Mucosa of descending colon (tissue), 3 donors: ENCODE results near the gene SLC25A11. TPM values are rescaled to one million over a fixed set of nuclear protein-coding genes. Genes with fewer than 3 reads are reported as not detected.

ENCODE experiments used
- ATAC-seq: fragments of 200-7000 bp; cut with Tn5 transposase; one replicate; pipeline ENCODE4 v1.9.1; 2020; ENCODE audit warnings: mild to moderate bottlenecking, moderate library complexity
- DNase-seq, 3 donors: peaks; one replicate each; pipeline ENCODE4 v3.0.0-alpha.2; 2020
- H3K36me3 ChIP-seq: fragments of 200-600 bp; one replicate; pipeline ENCODE4 v1.8.0; 2021; ENCODE audit warnings: low read depth, mild to moderate bottlenecking
- H3K4me1 ChIP-seq: fragments of 200-600 bp; one replicate; pipeline ENCODE4 v1.8.0; 2021; ENCODE audit warnings: low read depth, mild to moderate bottlenecking
- H3K4me3 ChIP-seq: fragments of 200-600 bp; one replicate; pipeline ENCODE4 v1.8.0; 2021; ENCODE audit warnings: mild to moderate bottlenecking
- H3K9me3 ChIP-seq: fragments of 200-600 bp; one replicate; pipeline ENCODE4 v1.8.0; 2021; ENCODE audit warnings: mild to moderate bottlenecking
- intact Hi-C, 2 donors: fragments of 100-400 bp; cut with DNase I in 1 of 2; cut with micrococcal nuclease in 1 of 2; formaldehyde crosslinking; loops; one replicate each; pipeline versions ENCODE4 v1.11.0 to v1.11.1; 2022; cut with DNase I, micrococcal nuclease
- total RNA-seq, 3 donors: library from RNA; stranded (reverse); fragmentation: NEBNext Ultra II Directional in 2 of 3; extraction: Animal tissue kit (Norgen Biotek cat#: 25700) in 2 of 3; gene quantifications; one replicate each; pipeline versions ENCODE4 v1.2.1 to v1.2.4, GENCODE V29; 2021 to 2023
- TF ChIP-seq, protein P1 (sequence below): fragments of 200-600 bp; IDR thresholded peaks from one replicate; pipeline ENCODE4 v1.8.0; 2022; ENCODE audit warnings: antibody characterized with exemption, mild to moderate bottlenecking
- donor health status: DM: no; HTN: no; CAD: no; lungs with moderate emphysema.
- donor health status: DM: no; HTN: no; CAD: no.
- donor health status: DM: no; HTN: yes; CAD: no.

The SLC25A11 gene
- total RNA-seq, 3 donors from 2014 or later = 68.4 to 87.2 (median 72.8) TPM

DNA sequence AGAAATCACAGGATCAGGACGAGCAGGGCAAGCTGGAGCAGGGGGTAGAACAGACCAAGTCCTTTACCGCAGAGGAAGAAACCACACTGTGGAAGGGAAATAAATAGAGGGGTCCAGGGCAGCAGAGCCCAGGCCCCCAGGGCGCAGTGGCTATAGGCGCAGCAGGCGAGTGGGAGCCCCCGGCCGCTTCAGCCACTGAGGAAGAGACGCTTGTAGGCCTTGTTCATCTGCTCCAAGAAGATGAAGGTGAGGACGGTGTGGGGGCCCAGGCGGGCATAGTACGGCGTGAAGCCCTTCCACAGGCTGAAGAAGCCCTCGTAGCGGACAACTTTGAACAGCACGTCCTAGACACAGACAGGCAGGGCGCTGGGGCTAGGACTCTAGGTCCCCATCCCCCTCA, 2.3 kb downstream of the SLC25A11 start:
- peaks cover 31% of the 10 kb centered on the region for H3K4me1 ChIP-seq
- TF ChIP-seq, protein P1, sequence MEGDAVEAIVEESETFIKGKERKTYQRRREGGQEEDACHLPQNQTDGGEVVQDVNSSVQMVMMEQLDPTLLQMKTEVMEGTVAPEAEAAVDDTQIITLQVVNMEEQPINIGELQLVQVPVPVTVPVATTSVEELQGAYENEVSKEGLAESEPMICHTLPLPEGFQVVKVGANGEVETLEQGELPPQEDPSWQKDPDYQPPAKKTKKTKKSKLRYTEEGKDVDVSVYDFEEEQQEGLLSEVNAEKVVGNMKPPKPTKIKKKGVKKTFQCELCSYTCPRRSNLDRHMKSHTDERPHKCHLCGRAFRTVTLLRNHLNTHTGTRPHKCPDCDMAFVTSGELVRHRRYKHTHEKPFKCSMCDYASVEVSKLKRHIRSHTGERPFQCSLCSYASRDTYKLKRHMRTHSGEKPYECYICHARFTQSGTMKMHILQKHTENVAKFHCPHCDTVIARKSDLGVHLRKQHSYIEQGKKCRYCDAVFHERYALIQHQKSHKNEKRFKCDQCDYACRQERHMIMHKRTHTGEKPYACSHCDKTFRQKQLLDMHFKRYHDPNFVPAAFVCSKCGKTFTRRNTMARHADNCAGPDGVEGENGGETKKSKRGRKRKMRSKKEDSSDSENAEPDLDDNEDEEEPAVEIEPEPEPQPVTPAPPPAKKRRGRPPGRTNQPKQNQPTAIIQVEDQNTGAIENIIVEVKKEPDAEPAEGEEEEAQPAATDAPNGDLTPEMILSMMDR = no peak
- ATAC-seq (no peak), DNase-seq (peak in 1 of 3 donors; percentile 49)
- no peaks in the 10 kb centered on the region for H3K36me3 ChIP-seq
- H3K4me3 ChIP-seq = no peak overlapping the region
- intact Hi-C loops = no loop called here
- no peaks in the 10 kb centered on the region for H3K9me3 ChIP-seq

DNA sequence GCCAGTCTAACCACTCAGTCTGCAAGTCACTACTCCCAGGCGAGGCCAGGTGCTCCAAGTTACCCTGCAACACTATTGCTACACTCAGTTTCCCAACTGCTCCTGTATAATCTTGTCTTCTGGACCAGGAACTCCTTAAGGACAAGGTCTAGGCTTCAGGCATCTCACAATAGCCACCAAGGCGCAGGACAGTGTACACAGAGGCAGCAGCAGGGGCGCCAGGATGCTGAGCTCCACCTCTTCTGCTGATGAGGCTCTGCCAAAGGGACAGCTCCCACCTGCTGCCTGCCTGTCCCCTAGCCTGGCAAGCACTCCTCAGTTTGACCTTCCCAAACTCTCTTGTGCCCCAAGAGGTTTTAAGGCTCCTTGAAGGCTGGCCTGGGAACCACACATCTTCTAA, 3.4 kb downstream of the SLC25A11 start:
- intact Hi-C loops = no loop called here
- ATAC-seq (no peak), DNase-seq (peak in 1 of 3 donors; percentile 12)
- Histone ChIP-seq H3K4me3 (no peak overlapping the region), H3K4me1 (peaks cover 25% of the 10 kb centered on the region), H3K36me3 (no peaks in the 10 kb centered on the region), H3K9me3 (no peaks in the 10 kb centered on the region)
- TF ChIP-seq, protein P1 = no peak

DNA sequence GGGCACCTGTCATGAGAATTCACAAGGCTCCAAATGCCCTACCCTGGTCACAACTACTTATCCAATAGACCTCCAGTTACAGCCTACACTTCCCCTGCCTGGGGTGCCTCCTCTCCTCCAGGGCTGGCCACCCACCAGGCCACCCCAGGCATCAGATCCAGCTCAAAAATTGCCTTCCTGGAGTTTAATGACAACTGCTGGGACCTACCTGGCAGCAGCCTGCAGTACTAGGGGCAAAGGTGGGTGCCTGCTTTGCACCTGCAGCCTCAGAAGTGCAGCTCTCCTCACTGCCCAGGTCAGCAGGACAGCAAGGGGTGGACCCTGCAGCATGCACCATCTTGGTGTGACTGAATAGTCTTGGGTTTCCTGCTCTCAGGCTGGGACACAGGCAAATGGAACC, 4.2 kb downstream of the SLC25A11 start:
- TF ChIP-seq, protein P1 = no peak
- no peaks in the 10 kb centered on the region for H3K36me3 ChIP-seq
- no peak for ATAC-seq
- H3K9me3 ChIP-seq = no peaks in the 10 kb centered on the region
- peak in 2 of 3 donors; percentile 11 to 22 for DNase-seq
- intact Hi-C loops = no loop called here
- H3K4me1 ChIP-seq = peaks cover 17% of the 10 kb centered on the region
- no peak overlapping the region for H3K4me3 ChIP-seq

DNA sequence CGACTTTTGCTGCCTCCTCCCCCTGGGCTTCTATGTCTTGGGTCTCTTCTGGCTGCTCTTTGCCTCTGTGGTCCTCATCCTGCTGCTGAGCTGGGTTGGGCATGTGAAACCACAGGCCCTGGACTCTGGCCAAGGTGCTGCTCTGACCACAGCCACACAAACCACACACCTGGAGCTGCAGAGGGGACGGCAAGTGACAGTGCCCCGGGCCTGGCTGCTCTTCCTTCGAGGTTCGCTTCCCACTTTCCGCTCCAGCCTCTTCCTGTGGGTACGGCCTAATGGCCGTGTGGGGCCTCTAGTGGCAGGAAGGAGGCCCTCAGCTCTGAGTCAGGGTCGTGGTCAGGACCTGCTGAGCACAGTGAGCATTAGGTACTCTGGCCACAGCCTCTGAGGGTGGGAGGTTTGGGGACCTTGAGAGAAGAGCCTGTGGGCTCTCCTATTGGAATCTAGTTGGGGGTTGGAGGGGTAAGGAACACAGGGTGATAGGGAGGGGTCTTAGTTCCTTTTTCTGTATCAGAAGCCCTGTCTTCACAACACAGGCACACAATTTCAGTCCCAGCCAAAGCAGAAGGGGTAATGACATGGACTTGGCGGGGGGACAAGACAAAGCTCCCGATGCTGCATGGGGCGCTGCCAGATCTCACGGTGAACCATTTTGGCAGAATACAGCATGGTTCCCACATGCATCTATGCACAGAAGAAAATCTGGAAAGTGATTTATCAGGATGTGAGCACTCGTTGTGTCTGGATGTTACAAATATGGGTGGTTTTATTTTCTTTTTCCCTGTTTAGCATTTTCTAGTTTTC, 5.5 kb downstream of the SLC25A11 start:
- TF ChIP-seq, protein P1 = no peak
- no peak overlapping the region for H3K4me3 ChIP-seq
- ATAC-seq (peak; percentile 39), DNase-seq (peak; percentile 57 to 65 (median 64))
- intact Hi-C loops = no loop called here
- no peaks in the 10 kb centered on the region for H3K9me3 ChIP-seq
- no peaks in the 10 kb centered on the region for H3K36me3 ChIP-seq
- peaks cover 17% of the 10 kb centered on the region for H3K4me1 ChIP-seq

GRCh38 chr17:4933646-4934045, 6.2 kb downstream of the SLC25A11 start:
- ATAC-seq = no peak
- TF ChIP-seq, protein P1 = no peak
- H3K9me3 ChIP-seq = no peaks in the 10 kb centered on the region
- no peak overlapping the region for H3K4me3 ChIP-seq
- intact Hi-C loops = no loop called here
- peaks cover 11% of the 10 kb centered on the region for H3K4me1 ChIP-seq
- peak in 1 of 3 donors; percentile 30 for DNase-seq
- H3K36me3 ChIP-seq = no peaks in the 10 kb centered on the region
